Endothelial cell of coronary artery (primary cell): ENCODE measurements around the gene ADGRG6. TPM values are rescaled to one million over a fixed set of nuclear protein-coding genes. Genes with fewer than 3 reads are reported as not detected.

Source experiments
- total RNA-seq: library from RNA; depleted of rRNA; stranded (reverse); fragments of >200 nt; gene quantifications from 2 replicates; pipeline ENCODE4 v1.2.3, GENCODE V29; 2014

Gene ADGRG6
- 5.3 and 85.2 TPM in 2 replicates for total RNA-seq

DNA sequence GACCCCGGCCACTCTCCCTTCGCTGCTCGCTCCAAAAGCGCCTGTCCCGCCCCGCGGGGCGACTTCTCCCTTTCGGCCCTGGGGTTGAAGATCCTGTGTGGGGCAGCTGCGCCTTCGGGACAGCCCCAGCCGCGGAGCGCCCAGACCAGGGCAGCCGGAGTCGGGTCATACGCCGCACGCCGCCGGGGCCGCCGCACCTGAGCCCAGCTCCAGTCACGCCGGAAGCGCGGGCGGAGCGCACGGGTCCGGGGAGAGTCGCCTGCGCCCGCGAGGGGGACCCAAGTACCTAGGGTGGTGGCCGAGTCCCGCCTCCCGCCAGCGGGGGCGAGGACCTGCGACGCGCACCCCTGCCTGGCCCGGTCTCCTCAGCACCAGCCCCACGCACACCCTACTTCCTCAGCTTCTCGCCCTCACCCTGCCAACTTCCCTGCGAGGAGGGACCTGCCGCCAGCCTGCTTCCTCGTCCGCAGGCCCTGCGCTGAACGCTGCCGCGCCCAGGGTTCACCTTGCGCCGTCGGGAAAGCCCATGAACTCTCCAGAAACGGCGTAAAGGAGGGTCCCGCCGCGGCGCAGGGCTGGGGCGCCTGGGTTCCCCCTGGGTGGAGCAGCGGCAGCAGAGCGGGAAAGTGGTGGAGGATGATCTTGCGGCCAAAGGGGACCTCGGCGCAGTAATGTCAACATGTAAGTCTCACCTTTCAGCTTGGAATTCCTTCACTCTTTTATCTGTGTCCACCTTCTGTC, at the start of gene ADGRG6:
Gene ADGRG6 (plus strand): TSS at position 357 of the 741 bp plus-strand sequence. CDS start 323 bp downstream, at position 680.

Other genes with a start within 250 kb of the ADGRG6 start
- not detected in 2 replicates for gene GJE1, start 169.1 kb upstream of the ADGRG6 start, total RNA-seq
- not detected in 2 replicates for gene NMBR, start 154.9 kb upstream of the ADGRG6 start, total RNA-seq
- 32.2 and 34.9 TPM in 2 replicates for gene VTA1, start 154.7 kb upstream of the ADGRG6 start, total RNA-seq